Liver (tissue), 9 donors: ENCODE results near the gene FER1L5. TPM values are rescaled to one million over a fixed set of nuclear protein-coding genes. Genes with fewer than 3 reads are reported as not detected.
A peak's percentile ranks its signal among the peaks of the same experiment; 100 is the strongest.

Source experiments
- DNase-seq: peaks from one replicate; pipeline ENCODE4 v3.0.0-alpha.2; 2017; ENCODE audit warnings: low spot score
- H3K27ac ChIP-seq, 2 donors: one replicate each; pipeline ENCODE4 v1.7.0; 2013; ENCODE audit warnings: inconsistent platforms in 2 of 2, low read length in 2 of 2, control low read depth in 1 of 2, low read depth in 1 of 2, mild to moderate bottlenecking in 1 of 2
- H3K27me3 ChIP-seq, 4 donors: one replicate each; pipeline versions ENCODE4 v1.6.1 to v1.7.0; 2013; ENCODE audit warnings: low read length in 3 of 4, inconsistent platforms in 1 of 4, mild to moderate bottlenecking in 1 of 4, moderate library complexity in 1 of 4; ENCODE audit not compliant: control insufficient read depth in 4 of 4, insufficient read depth in 4 of 4
- H3K36me3 ChIP-seq, 4 donors: one replicate each; pipeline versions ENCODE4 v1.6.1 to v1.7.0; 2013; ENCODE audit warnings: low read length in 3 of 4, mild to moderate bottlenecking in 3 of 4, low read depth in 1 of 4, moderate library complexity in 1 of 4; ENCODE audit not compliant: control insufficient read depth in 4 of 4, insufficient read depth in 3 of 4
- H3K4me1 ChIP-seq, 4 donors: one replicate each; pipeline versions ENCODE4 v1.6.1 to v1.7.0; 2013; ENCODE audit warnings: low read length in 3 of 4, mild to moderate bottlenecking in 3 of 4, moderate library complexity in 1 of 4; ENCODE audit not compliant: control insufficient read depth in 4 of 4, insufficient read depth in 4 of 4
- H3K4me3 ChIP-seq, 3 donors: one replicate each; pipeline versions ENCODE4 v1.6.1 to v1.7.0; 2013; ENCODE audit warnings: low read length in 3 of 3, control low read depth in 1 of 3, low read depth in 1 of 3, mild to moderate bottlenecking in 1 of 3
- H3K9ac ChIP-seq, 2 donors: one replicate each; pipeline ENCODE4 v1.7.0; 2013; ENCODE audit warnings: low read length in 2 of 2, mild to moderate bottlenecking in 2 of 2, moderate library complexity in 2 of 2, control low read depth in 1 of 2, low read depth in 1 of 2
- H3K9me3 ChIP-seq, 4 donors: one replicate each; pipeline versions ENCODE4 v1.6.1 to v1.7.0; 2013; ENCODE audit warnings: low read length in 3 of 4; ENCODE audit not compliant: control insufficient read depth in 4 of 4
- ATF3 ChIP-seq: IDR thresholded peaks from 2 replicates; pipeline ENCODE4 v1.6.1; 2016; ENCODE audit warnings: antibody characterized with exemption
- CTCF ChIP-seq: fragments of 150-350 bp; IDR thresholded peaks from 2 replicates; pipeline ENCODE4 v1.5.1; 2017; ENCODE audit warnings: improper control_type of control experiment, low read depth, low read length; ENCODE audit not compliant: missing input control
- EGR1 ChIP-seq, 2 donors: IDR thresholded peaks; 2 replicates each; pipeline ENCODE4 v1.6.1; 2016 to 2018; ENCODE audit warnings: antibody characterized with exemption in 2 of 2, low read depth in 2 of 2
- FOXA1 ChIP-seq: IDR thresholded peaks from 2 replicates; pipeline ENCODE4 v1.6.1; 2016; ENCODE audit warnings: antibody characterized with exemption
- FOXA2 ChIP-seq: IDR thresholded peaks from 2 replicates; pipeline ENCODE4 v1.6.1; 2016; ENCODE audit warnings: antibody characterized with exemption
- GABPA ChIP-seq, 2 donors: IDR thresholded peaks in 1 of 2; conservative IDR thresholded peaks in 1 of 2; 2 replicates each; pipeline ENCODE4 v1.6.1; 2016; ENCODE audit warnings: antibody characterized with exemption in 2 of 2, mild to moderate bottlenecking in 1 of 2, moderate library complexity in 1 of 2
- HNF4A ChIP-seq, 2 donors: conservative IDR thresholded peaks; 2 replicates each; pipeline ENCODE4 v1.6.1; 2016; ENCODE audit warnings: antibody characterized with exemption in 2 of 2, mild to moderate bottlenecking in 2 of 2
- HNF4G ChIP-seq: IDR thresholded peaks from 2 replicates; pipeline ENCODE4 v1.6.1; 2016; ENCODE audit warnings: antibody characterized with exemption
- JUND ChIP-seq, 2 donors: IDR thresholded peaks; 2 replicates each; pipeline ENCODE4 v1.6.1; 2016; ENCODE audit warnings: antibody characterized with exemption in 2 of 2
- MAX ChIP-seq: IDR thresholded peaks from 2 replicates; pipeline ENCODE4 v1.6.1; 2016; ENCODE audit warnings: antibody characterized with exemption
- NR2F2 ChIP-seq: IDR thresholded peaks from 2 replicates; pipeline ENCODE4 v1.6.1; 2016; ENCODE audit warnings: antibody characterized with exemption
- RAD21 ChIP-seq, 2 donors: IDR thresholded peaks; 2 replicates each; pipeline ENCODE4 v1.6.1; 2016; ENCODE audit warnings: antibody characterized with exemption in 2 of 2, mild to moderate bottlenecking in 2 of 2
- REST ChIP-seq: IDR thresholded peaks from 2 replicates; pipeline ENCODE4 v1.6.1; 2016; ENCODE audit warnings: antibody characterized with exemption, mild to moderate bottlenecking
- RXRA ChIP-seq, 2 donors: IDR thresholded peaks; 2 replicates each; pipeline ENCODE4 v1.6.1; 2017 to 2018; ENCODE audit warnings: antibody characterized with exemption in 2 of 2, mild to moderate bottlenecking in 1 of 2
- SP1 ChIP-seq: IDR thresholded peaks from 2 replicates; pipeline ENCODE4 v1.6.1; 2018; ENCODE audit warnings: antibody characterized with exemption, mild to moderate bottlenecking
- TAF1 ChIP-seq: conservative IDR thresholded peaks from 2 replicates; pipeline ENCODE4 v1.6.1; 2016; ENCODE audit warnings: antibody characterized with exemption, mild to moderate bottlenecking
- YY1 ChIP-seq: IDR thresholded peaks from 2 replicates; pipeline ENCODE4 v1.6.1; 2016; ENCODE audit warnings: antibody characterized with exemption, mild to moderate bottlenecking
- ZBTB33 ChIP-seq: IDR thresholded peaks from 2 replicates; pipeline ENCODE4 v1.6.1; 2016; ENCODE audit warnings: antibody characterized with exemption
- WGBS: extraction: QIAGEN DNeasy Blood & Tissue Kit; methylation state at CpG from one replicate; pipeline ENCODE4 v1.1.7; 2013; 5-methylcytosine and 5-hydroxymethylcytosine counted together
- polyA plus RNA-seq, 2 donors: library from polyadenylated mRNA; stranded (reverse) in 1 of 2; unstranded in 1 of 2; fragments of 200-250 nt in 1 of 2; fragments of >200 nt in 1 of 2; fragmentation: Nextera tagmentation in 1 of 2; extraction: Ambion mirVana in 1 of 2; gene quantifications; one replicate each; pipeline versions ENCODE4 v1.2.1 to v1.2.3, GENCODE V29; 2013 to 2015
- total RNA-seq, 2 donors: library from RNA; depleted of rRNA; stranded (reverse); fragments of >200 nt; gene quantifications; one replicate each; pipeline ENCODE4 v1.2.3, GENCODE V29; 2014
- donor health status: healthy.
- donor health status: healthy.
- donor health status: healthy.
- donor health status: healthy.
- donor health status: healthy.

The FER1L5 gene
- total and polyA plus RNA-seq, 4 donors = under 0.01 TPM; not detected in 3

- peak within 1 kb of the TSS; percentile 79 to 99 (median 86) for H3K4me3 ChIP-seq
- TF ChIP-seq FOXA2 (no peak), SP1 (peak; percentile 88), FOXA1 (peak; percentile 53), RAD21 (IDR thresholded peaks at IDR 0.05) (peak; percentile 46 to 56), RXRA (IDR thresholded peaks at IDR 0.05) (peak; percentile 47 to 67), EGR1 (IDR thresholded peaks at IDR 0.05; ENCODE audit: low read depth in 2 of 2) (no peak), YY1 (peak; percentile 99), MAX (peak; percentile 86), ZBTB33 (peak; percentile 67), HNF4G (no peak), CTCF (no peak), ATF3 (no peak), NR2F2 (no peak), JUND (IDR thresholded peaks at IDR 0.05) (peak in 1 of 2 donors; percentile 57), REST (peak; percentile 73), HNF4A (conservative IDR thresholded peaks at IDR 0.05) (peak; percentile 41 to 46), TAF1 (no peak), GABPA (IDR thresholded peaks at IDR 0.05 in 1 of 2, conservative IDR thresholded peaks at IDR 0.05 in 1 of 2) (peak in 1 of 2 donors; percentile 50)
- H3K9ac ChIP-seq = peak within 1 kb of the TSS; percentile 79 to 95
- DNase-seq = peak; percentile 95
- no peaks in the 10 kb centered on the region for H3K27me3 ChIP-seq
- H3K36me3 ChIP-seq = peaks cover 0 to 6% (median 4%) of the 10 kb centered on the region in 4 donors
- under 1% methylated on average over 43 of the region's 43 CpGs for WGBS
- no peaks in the 10 kb centered on the region for H3K9me3 ChIP-seq
- H3K4me1 ChIP-seq = peaks cover 0 to 20% (median 16%) of the 10 kb centered on the region in 4 donors
- peak within 1 kb of the TSS; percentile 80 to 84 for H3K27ac ChIP-seq
These were observed 97.3 kb downstream of the FER1L5 start, which contains the start of gene LMAN2L for GRCh38 chr2:96739633-96740428. TSS of gene LMAN2L (minus strand) at chr2:96740064. CDS start at chr2:96740040, 24 bp downstream.
